HG03045 (cell line): ENCODE results near the gene MMP24OS.
"Not testable (repeated sequence)": the region's sequence is repeated elsewhere in the genome, so short reads cannot be mapped to it uniquely, and the experiment has no call there.

Experiments used
- ATAC-seq: cut with Tn5 transposase; IDR thresholded peaks from one replicate; pipeline ENCODE4 v1.9.1; 2021; ENCODE audit warnings: mild to moderate bottlenecking, moderate library complexity; ENCODE audit not compliant: unreplicated experiment

MMP24OS gene

GRCh38 chr20:35276408-35276807 lies 1.5 kb downstream of the MMP24OS start:
- no peak for ATAC-seq

GRCh38 chr20:35275741-35276251 lies 2.1 kb downstream of the MMP24OS start:
- ATAC-seq: no peak

GRCh38 chr20:35274172-35275092 lies 3.5 kb downstream of the MMP24OS start:
- no peak for ATAC-seq

GRCh38 chr20:35273449-35274171 lies 4.3 kb downstream of the MMP24OS start:
- no peak for ATAC-seq

GRCh38 chr20:35271904-35272303 lies 6.0 kb downstream of the MMP24OS start:
- ATAC-seq: no peak

GRCh38 chr20:35271073-35271882 lies 6.6 kb downstream of the MMP24OS start:
- ATAC-seq: no peak

- ATAC-seq: no peak
Observed at GRCh38 chr20:35270021-35270902, 7.7 kb downstream of the MMP24OS start.

GRCh38 chr20:35269055-35269781 lies 8.7 kb downstream of the MMP24OS start:
- no peak for ATAC-seq

GRCh38 chr20:35267092-35267491 lies 10.8 kb downstream of the MMP24OS start:
- ATAC-seq: no peak

- ATAC-seq: no peak
Observed at GRCh38 chr20:35264755-35265154, 13.2 kb downstream of the MMP24OS start.

- no peak for ATAC-seq
Observed at GRCh38 chr20:35263532-35264341, 14.2 kb downstream of the MMP24OS start.

- ATAC-seq: not testable (repeated sequence)
Observed at GRCh38 chr20:35262731-35263531, 15.0 kb downstream of the MMP24OS start.

GRCh38 chr20:35262321-35262720 lies 15.6 kb downstream of the MMP24OS start:
- ATAC-seq: not testable (repeated sequence)

GRCh38 chr20:35260426-35260825 lies 17.5 kb downstream of the MMP24OS start:
- ATAC-seq: no peak

- ATAC-seq: no peak
Observed at GRCh38 chr20:35257175-35257909, 20.6 kb downstream of the MMP24OS start.

- ATAC-seq: no peak
Observed at GRCh38 chr20:35254448-35254999, 23.4 kb downstream of the MMP24OS start.

- no peak for ATAC-seq
Observed at GRCh38 chr20:35253010-35253409, 24.9 kb downstream of the MMP24OS start.
